Measurements from ENCODE around the gene ZBED1.

DNA sequence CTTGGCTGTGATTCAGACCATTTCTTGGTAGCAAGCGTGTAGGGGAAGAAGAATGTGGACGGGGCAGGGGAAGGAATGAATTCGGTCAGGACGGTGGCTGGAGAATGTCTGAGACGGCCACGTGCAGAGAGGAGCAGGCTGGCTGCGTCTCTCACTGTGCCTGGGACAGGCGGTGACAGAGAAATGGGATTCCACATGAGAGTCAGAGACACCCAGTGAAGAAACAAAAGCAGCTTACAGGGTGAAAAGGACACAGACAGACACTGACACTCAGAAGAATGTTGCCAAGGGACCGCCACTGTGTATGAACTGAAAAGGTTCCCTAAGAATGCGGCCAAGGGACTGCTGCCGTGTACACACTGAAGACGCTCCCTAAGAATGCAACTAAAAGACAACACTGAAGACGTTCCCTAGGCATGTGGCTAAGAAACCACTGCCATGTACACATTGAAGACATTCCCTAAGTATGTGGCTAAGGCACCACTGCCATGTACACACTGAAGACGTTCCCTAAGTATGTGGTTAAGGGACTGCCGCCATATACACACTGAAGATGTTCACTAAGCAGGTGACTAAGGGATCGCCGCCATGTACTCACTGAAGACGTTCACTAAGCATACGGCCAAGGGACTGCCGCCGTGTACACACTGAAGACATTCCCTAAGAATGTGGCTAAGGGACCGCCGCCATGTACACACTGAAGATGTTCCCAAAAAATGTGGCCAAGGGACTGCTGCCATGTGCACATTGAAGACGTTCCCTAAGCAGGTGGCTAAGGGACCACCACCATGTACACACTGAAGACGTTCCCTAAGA is 49.1 kb downstream of the ZBED1 start:
- TF ChIP-seq CTCF (IDR thresholded peaks at IDR 0.05): no peak
- no peak for TF ChIP-seq POLR2A (IDR thresholded peaks at IDR 0.05)

Measured in right lobe of liver (tissue), 4 donors.